Left lung (tissue), 10 donors: ENCODE measurements around the gene ATP11B. TPM values are rescaled to one million over a fixed set of nuclear protein-coding genes. Genes with fewer than 3 reads are reported as not detected.
"Not testable (repeated sequence)": the region's sequence is repeated elsewhere in the genome, so short reads cannot be mapped to it uniquely, and the experiment has no call there.

ENCODE experiments used
- ATAC-seq: fragments of 200-7000 bp; cut with Tn5 transposase; one replicate; pipeline ENCODE4 v1.9.1; 2020; ENCODE audit warnings: moderate library complexity
- DNase-seq, 4 donors: peaks; one replicate each; pipeline ENCODE4 v3.0.0-alpha.2; 2013 to 2020
- H3K27ac ChIP-seq, 2 donors: fragments of 200-600 bp; sonication (generic) in 1 of 2; one replicate each; pipeline versions ENCODE4 v1.5.0 to v1.8.0; 2020 to 2021
- H3K27me3 ChIP-seq, 2 donors: fragments of 200-600 bp; sonication (generic) in 1 of 2; one replicate each; pipeline versions ENCODE4 v1.5.0 to v1.8.0; 2020 to 2021
- H3K36me3 ChIP-seq, 2 donors: fragments of 200-600 bp; sonication (generic) in 1 of 2; one replicate each; pipeline versions ENCODE4 v1.5.0 to v1.8.0; 2020 to 2021
- H3K4me1 ChIP-seq, 2 donors: fragments of 200-600 bp; one replicate each; pipeline ENCODE4 v1.8.0; 2021
- H3K4me3 ChIP-seq, 2 donors: fragments of 200-600 bp; sonication (generic) in 1 of 2; one replicate each; pipeline versions ENCODE4 v1.5.0 to v1.8.0; 2020 to 2021; ENCODE audit warnings: mild to moderate bottlenecking in 1 of 2
- H3K9me3 ChIP-seq, 2 donors: fragments of 200-600 bp; sonication (generic) in 1 of 2; one replicate each; pipeline versions ENCODE4 v1.5.0 to v1.8.0; 2020 to 2021
- CTCF ChIP-seq, 2 donors: fragments of 200-600 bp; sonication (generic) in 1 of 2; IDR thresholded peaks; one replicate each; pipeline versions ENCODE4 v1.5.0 to v1.8.0; 2021; ENCODE audit warnings: antibody characterized with exemption in 2 of 2
- intact Hi-C, 2 donors: fragments of 100-400 bp; cut with DNase I; formaldehyde crosslinking; loops; one replicate each; pipeline versions ENCODE4 v1.11.2 to v1.14.2; 2022
- polyA plus RNA-seq, 6 donors: library from polyadenylated mRNA; unstranded; fragments of 120-200 nt; gene quantifications; one replicate each; pipeline ENCODE4 v1.2.1, GENCODE V29; 2013; ENCODE audit not compliant: insufficient read length in 6 of 6
- total RNA-seq, 2 donors: library from RNA; stranded (reverse); fragmentation: NEBNext Ultra II Directional; extraction: Animal tissue kit (Norgen Biotek cat#: 25700); gene quantifications; one replicate each; pipeline ENCODE4 v1.2.1, GENCODE V29; 2021
- donor health status: DM: no; HTN: yes; CAD: no.
- donor health status: DM: no; HTN: no; CAD: no.

The ATP11B gene
- total and polyA plus RNA-seq, 8 donors = 53.9 to 85.0 (median 60.7) TPM

GRCh38 chr3:182861348-182861747 lies 68.0 kb downstream of the ATP11B start:
- TF ChIP-seq CTCF (IDR thresholded peaks at IDR 0.05) = no peak
- DNase-seq (no peak), ATAC-seq (no peak)
- intact Hi-C loops = no loop called here
- H3K4me3 ChIP-seq = no peak overlapping the region
- H3K27ac ChIP-seq = no peak overlapping the region
- H3K9me3 ChIP-seq = no peaks in the 10 kb centered on the region
- H3K4me1 ChIP-seq = no peaks in the 10 kb centered on the region
- H3K36me3 ChIP-seq = peaks cover 0 to 59% of the 10 kb centered on the region in 2 donors
- no peaks in the 10 kb centered on the region for H3K27me3 ChIP-seq

GRCh38 chr3:182862159-182862860 lies 69.0 kb downstream of the ATP11B start:
- TF ChIP-seq CTCF (IDR thresholded peaks at IDR 0.05) = no peak
- ATAC-seq (no peak), DNase-seq (no peak)
- Histone ChIP-seq H3K27ac (no peak overlapping the region), H3K4me3 (no peak overlapping the region), H3K9me3 (no peaks in the 10 kb centered on the region), H3K36me3 (peaks cover 0 to 63% of the 10 kb centered on the region in 2 donors), H3K4me1 (no peaks in the 10 kb centered on the region), H3K27me3 (no peaks in the 10 kb centered on the region)
- intact Hi-C loops = no loop called here

GRCh38 chr3:182869059-182869458 lies 75.8 kb downstream of the ATP11B start:
- TF ChIP-seq CTCF (IDR thresholded peaks at IDR 0.05) = no peak
- Histone ChIP-seq H3K27ac (no peak overlapping the region), H3K4me3 (no peak overlapping the region), H3K9me3 (no peaks in the 10 kb centered on the region), H3K27me3 (no peaks in the 10 kb centered on the region), H3K36me3 (peaks cover 2 to 89% of the 10 kb centered on the region in 2 donors), H3K4me1 (no peaks in the 10 kb centered on the region)
- intact Hi-C loops = no loop called here
- ATAC-seq (no peak), DNase-seq (no peak)

- H3K9me3 ChIP-seq, DNase-seq, intact Hi-C loops, ATAC-seq, H3K27me3 ChIP-seq, H3K4me3 ChIP-seq, H3K4me1 ChIP-seq, H3K27ac ChIP-seq: not testable (repeated sequence)
- H3K36me3 ChIP-seq = peaks cover 2 to 98% of the 10 kb centered on the region in 2 donors
Observed at GRCh38 chr3:182870917-182871316, 77.6 kb downstream of the ATP11B start.

- Histone ChIP-seq H3K27ac (no peak overlapping the region), H3K4me3 (no peak overlapping the region), H3K36me3 (peaks cover 0 to 80% of the 10 kb centered on the region in 2 donors), H3K9me3 (no peaks in the 10 kb centered on the region), H3K27me3 (no peaks in the 10 kb centered on the region), H3K4me1 (no peaks in the 10 kb centered on the region)
- ATAC-seq (no peak), DNase-seq (no peak)
- intact Hi-C loops = no loop called here
- TF ChIP-seq CTCF (IDR thresholded peaks at IDR 0.05) = no peak
Observed at GRCh38 chr3:182879031-182879611, 85.8 kb downstream of the ATP11B start.
